Esophagus (tissue), 2 donors: ENCODE data around the gene SSR1. TPM values are rescaled to one million over a fixed set of nuclear protein-coding genes. Genes with fewer than 3 reads are reported as not detected.
"Not testable (repeated sequence)": the region's sequence is repeated elsewhere in the genome, so short reads cannot be mapped to it uniquely, and the experiment has no call there.

Experiments
- H3K27ac ChIP-seq, 2 donors: one replicate each; pipeline ENCODE4 v1.5.1; 2013; ENCODE audit warnings: low read depth in 2 of 2, mild to moderate bottlenecking in 2 of 2, inconsistent platforms in 1 of 2, low read length in 1 of 2, moderate library complexity in 1 of 2
- H3K27me3 ChIP-seq, 2 donors: one replicate each; pipeline ENCODE4 v1.6.1; 2013; ENCODE audit warnings: low read length in 2 of 2, control low read depth in 1 of 2, mild to moderate bottlenecking in 1 of 2; ENCODE audit not compliant: insufficient read depth in 2 of 2, control insufficient read depth in 1 of 2
- H3K36me3 ChIP-seq, 2 donors: one replicate each; pipeline ENCODE4 v1.6.1; 2013; ENCODE audit warnings: low read length in 1 of 2; ENCODE audit not compliant: control insufficient read depth in 2 of 2, insufficient read depth in 2 of 2
- H3K4me1 ChIP-seq, 2 donors: one replicate each; pipeline ENCODE4 v1.6.1; 2013; ENCODE audit warnings: low read length in 1 of 2; ENCODE audit not compliant: control insufficient read depth in 2 of 2, insufficient read depth in 2 of 2
- H3K4me3 ChIP-seq, 2 donors: one replicate each; pipeline ENCODE4 v1.5.1; 2013; ENCODE audit warnings: low read length in 2 of 2, mild to moderate bottlenecking in 2 of 2, low read depth in 1 of 2, moderate library complexity in 1 of 2
- H3K9me3 ChIP-seq, 2 donors: one replicate each; pipeline ENCODE4 v1.6.1; 2013; ENCODE audit warnings: mild to moderate bottlenecking in 2 of 2, low read depth in 1 of 2, low read length in 1 of 2, moderate library complexity in 1 of 2; ENCODE audit not compliant: control insufficient read depth in 2 of 2, insufficient read depth in 1 of 2
- WGBS, 2 donors: extraction: QIAGEN DNeasy Blood & Tissue Kit; methylation state at CpG; one replicate each; pipeline ENCODE4 v1.1.7; 2013; 5-methylcytosine and 5-hydroxymethylcytosine counted together
- polyA plus RNA-seq, 2 donors: library from polyadenylated mRNA; stranded (reverse); fragments of 200-250 nt; gene quantifications; one replicate each; pipeline ENCODE4 v1.2.3, GENCODE V29; 2013
- donor health status: healthy with polysubstance abuse.
- donor health status: Bipolar disorder and iron deficiency.

Gene SSR1
- polyA plus RNA-seq, 2 donors = 14.4 to 47.4 TPM

DNA sequence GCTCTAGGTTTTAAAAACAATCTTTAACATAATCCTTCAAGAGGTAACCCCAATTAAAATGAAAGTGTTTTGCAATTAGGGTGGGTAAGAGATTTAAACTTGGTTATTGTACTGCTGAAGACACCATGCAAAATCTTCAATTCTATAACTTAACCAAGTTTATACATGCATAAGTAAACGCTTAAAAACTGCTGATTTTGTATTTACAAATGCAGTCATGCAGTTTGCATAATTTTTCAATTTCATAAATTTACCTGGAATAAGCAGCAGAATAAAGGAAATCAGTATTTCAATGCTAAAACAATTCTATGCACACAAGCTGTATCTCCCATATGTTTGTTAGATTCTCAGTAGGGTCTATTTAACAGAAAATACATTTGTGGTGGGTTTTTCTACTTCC lies 22.9 kb downstream of the SSR1 start:
- Histone ChIP-seq H3K27me3 (no peaks in the 10 kb centered on the region), H3K36me3 (peaks cover 4% of the 10 kb centered on the region in 2 donors), H3K9me3 (no peaks in the 10 kb centered on the region), H3K4me1 (no peaks in the 10 kb centered on the region), H3K27ac (no peak overlapping the region), H3K4me3 (no peak overlapping the region)
- WGBS, 2 donors = 55 to 67% methylated on average over 1 of the region's 1 CpG

DNA sequence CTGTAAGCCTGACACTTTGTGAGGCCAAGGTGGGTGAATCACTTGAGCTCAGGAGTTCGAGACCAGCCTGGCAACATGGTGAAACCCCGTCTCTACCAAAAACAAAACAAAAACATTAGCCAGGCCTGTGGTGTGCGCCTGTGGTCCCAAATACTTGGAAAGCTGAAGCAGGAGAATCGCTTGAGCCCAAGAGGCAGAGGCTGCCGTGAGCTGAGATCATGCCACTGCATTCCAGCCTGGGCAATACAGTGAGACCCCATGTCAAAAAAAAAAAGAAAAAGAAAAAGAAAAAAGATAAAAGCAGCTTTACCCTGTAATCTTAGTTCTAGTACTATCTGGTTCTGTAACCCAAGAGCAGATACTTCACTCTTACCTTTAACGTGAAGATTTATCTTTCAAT lies 27.6 kb downstream of the SSR1 start:
- Histone ChIP-seq H3K27me3 (no peaks in the 10 kb centered on the region), H3K36me3 (peaks cover 0 to 9% of the 10 kb centered on the region in 2 donors), H3K4me1 (no peaks in the 10 kb centered on the region), H3K9me3 (no peaks in the 10 kb centered on the region), H3K4me3 (no peak overlapping the region), H3K27ac (no peak overlapping the region)
- 94% methylated on average over 6 of the region's 6 CpGs for WGBS, 2 donors

DNA sequence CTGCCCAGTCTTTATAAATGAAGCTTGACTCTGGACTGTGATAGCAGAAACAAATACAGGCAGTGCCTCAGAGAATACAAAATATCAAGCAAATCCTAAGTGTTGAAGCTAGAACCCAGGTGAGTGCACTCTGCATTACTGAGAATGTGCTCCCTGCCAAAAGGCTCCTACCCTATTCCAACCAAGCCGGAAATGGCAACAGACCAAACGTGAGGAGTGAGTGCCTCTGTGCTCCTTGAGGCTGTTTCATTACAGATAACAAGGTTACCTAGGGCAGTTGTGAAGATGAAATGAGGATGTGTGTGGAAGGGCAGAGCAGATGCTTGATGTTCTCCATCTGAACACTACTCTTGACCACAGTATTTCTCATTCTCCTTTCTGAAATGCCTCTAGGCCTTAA lies 29.3 kb downstream of the SSR1 start:
- WGBS, 2 donors = 76 to 80% methylated on average over 2 of the region's 2 CpGs

DNA sequence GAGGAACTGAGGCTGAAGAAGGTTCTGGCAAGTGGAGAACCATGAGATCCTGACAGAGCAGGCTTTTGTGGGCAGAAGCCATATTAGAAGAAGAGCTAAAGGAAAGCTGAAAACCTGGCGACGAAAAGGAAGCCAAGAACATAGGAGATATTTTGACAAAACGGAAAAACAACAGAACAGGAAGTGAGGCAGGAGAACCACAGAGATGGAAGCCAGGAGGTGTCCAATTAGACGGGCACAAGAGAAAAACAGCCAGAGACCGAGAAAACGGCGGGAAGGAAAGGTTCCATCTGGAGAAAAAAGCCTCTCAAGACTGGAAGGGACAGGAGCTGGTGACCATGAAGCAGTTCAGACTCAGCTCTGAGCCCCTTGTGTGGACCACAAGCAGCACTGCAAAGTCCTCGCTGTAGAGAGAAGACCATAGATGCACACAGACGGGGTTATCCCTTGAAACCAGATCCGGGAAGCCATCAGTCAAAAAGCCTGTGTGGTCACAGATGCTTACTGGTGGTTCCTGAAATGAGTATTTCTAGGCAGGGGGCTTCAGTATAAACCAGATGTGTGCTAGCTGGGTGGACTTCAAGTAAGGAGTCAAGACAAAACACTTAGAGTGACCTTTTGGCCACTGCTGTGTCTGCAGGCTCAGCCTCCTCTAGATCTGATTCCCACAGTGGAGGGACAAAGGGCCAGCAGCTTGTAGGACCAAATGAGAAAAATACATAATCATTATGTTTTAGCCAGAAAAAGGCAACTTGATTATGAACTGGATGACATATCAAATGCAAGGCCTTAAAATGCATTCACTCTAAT lies 30.7 kb downstream of the SSR1 start:
- Histone ChIP-seq H3K36me3 (peaks cover 0 to 9% of the 10 kb centered on the region in 2 donors), H3K4me3 (no peak overlapping the region), H3K27ac (no peak overlapping the region), H3K9me3 (no peaks in the 10 kb centered on the region), H3K27me3 (no peaks in the 10 kb centered on the region), H3K4me1 (peaks cover 0 to 4% of the 10 kb centered on the region in 2 donors)
- WGBS, 2 donors = 77 to 79% methylated on average over 10 of the region's 10 CpGs

More for the DNA sequence above, 29.3 kb downstream of the SSR1 start:
- Histone ChIP-seq H3K27me3 (no peaks in the 10 kb centered on the region), H3K36me3 (peaks cover 0 to 9% of the 10 kb centered on the region in 2 donors), H3K9me3 (no peaks in the 10 kb centered on the region), H3K4me3 (no peak overlapping the region), H3K4me1 (peaks cover 0 to 2% of the 10 kb centered on the region in 2 donors), H3K27ac (no peak overlapping the region)

- Histone ChIP-seq H3K4me3 (no peak overlapping the region), H3K9me3 (no peaks in the 10 kb centered on the region), H3K27ac (no peak overlapping the region), H3K27me3 (no peaks in the 10 kb centered on the region), H3K36me3 (no peaks in the 10 kb centered on the region), H3K4me1 (peaks cover 0 to 4% of the 10 kb centered on the region in 2 donors)
- WGBS, 2 donors = 47 to 64% methylated on average over 7 of the region's 7 CpGs
Measured at GRCh38 chr6:7276199-7276524, 36.8 kb downstream of the SSR1 start.

DNA sequence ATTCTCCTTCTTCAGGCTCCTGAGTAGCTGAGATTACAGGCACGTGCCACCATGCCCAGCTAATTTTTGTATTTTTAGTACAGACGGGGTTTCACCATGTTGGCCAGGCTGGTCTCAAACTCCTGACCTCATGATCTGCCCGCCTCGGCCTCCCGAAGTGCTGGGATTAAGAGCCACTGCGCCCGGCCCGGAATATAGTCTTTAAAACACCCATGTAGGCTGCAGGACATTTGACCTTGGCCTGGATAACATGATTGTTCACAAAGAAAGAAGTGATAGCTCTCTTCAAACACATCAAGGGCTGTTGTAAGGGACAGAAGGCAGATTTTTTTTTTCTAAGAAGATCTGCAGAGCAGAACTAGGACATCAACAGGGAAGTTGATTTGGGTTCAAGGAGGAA lies 38.5 kb downstream of the SSR1 start:
- H3K27ac ChIP-seq, H3K36me3 ChIP-seq, H3K27me3 ChIP-seq, H3K4me3 ChIP-seq, H3K4me1 ChIP-seq, H3K9me3 ChIP-seq: not testable (repeated sequence)
- WGBS, 2 donors = 79 to 90% methylated on average over 8 of the region's 8 CpGs

DNA sequence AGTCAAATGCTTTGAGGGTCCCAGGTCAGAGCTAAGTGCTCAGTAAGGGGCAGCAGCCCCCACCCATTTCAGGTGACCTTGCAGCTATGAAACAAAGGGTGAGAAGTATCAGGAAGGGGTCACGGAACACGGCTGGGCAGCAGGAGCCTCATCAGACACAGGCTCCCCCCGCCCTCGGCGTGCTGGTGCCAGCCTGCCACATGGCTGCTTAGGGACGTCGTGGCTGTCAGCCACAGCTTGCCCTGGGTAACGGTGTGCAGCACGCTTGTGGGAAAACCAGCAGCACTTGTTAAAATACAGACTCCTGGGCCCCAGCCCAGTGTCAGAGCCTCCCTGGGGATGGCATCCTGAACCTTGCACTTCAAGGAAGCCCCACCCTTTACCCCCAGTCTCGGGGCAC lies 39.3 kb downstream of the SSR1 start:
- WGBS, 2 donors = 59 to 79% methylated on average over 10 of the region's 10 CpGs
- no peak overlapping the region for H3K27ac ChIP-seq
- no peaks in the 10 kb centered on the region for H3K9me3 ChIP-seq
- H3K27me3 ChIP-seq = no peaks in the 10 kb centered on the region
- H3K4me1 ChIP-seq = peaks cover 0 to 2% of the 10 kb centered on the region in 2 donors
- H3K4me3 ChIP-seq = no peak overlapping the region
- H3K36me3 ChIP-seq = no peaks in the 10 kb centered on the region

DNA sequence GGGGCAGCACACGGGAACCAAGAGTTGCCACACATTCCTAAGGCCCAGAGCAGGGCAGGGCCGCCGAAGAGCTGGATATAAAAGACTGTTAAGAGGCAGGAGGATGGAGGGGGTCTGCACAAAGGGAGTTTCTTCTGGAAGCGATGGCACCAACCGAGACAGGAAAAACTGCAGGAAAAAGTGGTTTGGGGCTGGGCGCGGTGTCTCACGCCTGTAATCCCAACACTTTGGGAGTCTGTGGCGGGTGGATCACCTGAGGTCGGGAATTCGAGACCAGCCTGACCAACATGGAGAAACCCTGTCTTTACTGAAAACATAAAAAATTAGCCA lies 41.8 kb downstream of the SSR1 start:
- peaks cover 0 to 2% of the 10 kb centered on the region in 2 donors for H3K9me3 ChIP-seq
- H3K27me3 ChIP-seq = no peaks in the 10 kb centered on the region
- H3K27ac ChIP-seq = no peak overlapping the region
- peaks cover 5 to 11% of the 10 kb centered on the region in 2 donors for H3K4me1 ChIP-seq
- 75 to 77% methylated on average over 11 of the region's 11 CpGs for WGBS, 2 donors
- H3K36me3 ChIP-seq = no peaks in the 10 kb centered on the region
- H3K4me3 ChIP-seq = no peak overlapping the region

- Histone ChIP-seq H3K9me3 (peaks cover 0 to 3% of the 10 kb centered on the region in 2 donors), H3K4me3 (no peak overlapping the region), H3K4me1 (peaks cover 5 to 11% of the 10 kb centered on the region in 2 donors), H3K27ac (no peak overlapping the region), H3K36me3 (no peaks in the 10 kb centered on the region), H3K27me3 (no peaks in the 10 kb centered on the region)
- 83 to 86% methylated on average over 16 of the region's 16 CpGs for WGBS, 2 donors
Measured at GRCh38 chr6:7270320-7271204, 42.4 kb downstream of the SSR1 start.
